GM12878 (cell line): ENCODE results near the gene DGAT2. TPM values are rescaled to one million over a fixed set of nuclear protein-coding genes. Genes with fewer than 3 reads are reported as not detected.

ENCODE experiments used
- FOXK2 ChIP-seq: fragments of 450-650 bp; IDR thresholded peaks from 2 replicates; pipeline ENCODE4 v1.6.1; 2017; ENCODE audit warnings: mild to moderate bottlenecking, moderate library complexity
- GATAD2B ChIP-seq: fragments of 450-650 bp; conservative IDR thresholded peaks from 2 replicates; pipeline ENCODE4 v1.6.1; 2017; ENCODE audit warnings: low read depth, mild to moderate bottlenecking, moderate library complexity
- IKZF1 ChIP-seq: fragments of 450-650 bp; conservative IDR thresholded peaks from 2 replicates; pipeline ENCODE4 v1.6.1; 2017; ENCODE audit warnings: antibody characterized with exemption, mild to moderate bottlenecking
- MTA2 ChIP-seq: fragments of 450-650 bp; IDR thresholded peaks from 2 replicates; pipeline ENCODE4 v1.6.1; 2016; ENCODE audit warnings: low read depth, mild to moderate bottlenecking, moderate library complexity
- MYC ChIP-seq: IDR thresholded peaks from 2 replicates; pipeline ENCODE4 v1.6.1; 2011; ENCODE audit warnings: mild to moderate bottlenecking, low read length, moderate library complexity, inconsistent platforms; ENCODE audit not compliant: insufficient read depth, insufficient replicate concordance, insufficient read length, severe bottlenecking
- SMC3 ChIP-seq: IDR thresholded peaks from 2 replicates; pipeline ENCODE4 v1.6.1; 2011; ENCODE audit warnings: low read length, improper control_type of control experiment, borderline replicate concordance
- STAT1 ChIP-seq: fragments of 450-650 bp; conservative IDR thresholded peaks from 2 replicates; pipeline ENCODE4 v1.6.1; 2014; ENCODE audit warnings: antibody characterized with exemption, mild to moderate bottlenecking
- STAT3 ChIP-seq: IDR thresholded peaks from 2 replicates; pipeline ENCODE4 v1.6.1; 2011; ENCODE audit warnings: low read depth, low read length, improper control_type of control experiment
- YY1 ChIP-seq: IDR thresholded peaks from 2 replicates; pipeline ENCODE4 v1.6.1; 2011; ENCODE audit warnings: low read depth, mild to moderate bottlenecking, low read length
- ZNF622 ChIP-seq: fragments of 450-650 bp; IDR thresholded peaks from 2 replicates; pipeline ENCODE4 v1.6.1; 2017; ENCODE audit warnings: mild to moderate bottlenecking, inconsistent platforms
- ZSCAN29 ChIP-seq: fragments of 450-650 bp; IDR thresholded peaks from 2 replicates; pipeline ENCODE4 v1.6.1; 2017; ENCODE audit warnings: mild to moderate bottlenecking, moderate library complexity
- polyA plus RNA-seq, 11 experiments: library from polyadenylated mRNA; depleted of rRNA in 4 of 11; unstranded in 6 of 11; stranded (reverse) in 5 of 11; fragments of >200 nt; fragmentation: Nextera tagmentation in 4 of 11; fragmentation: Illumina TruSeq in 1 of 11; extraction: Ambion mirVana in 4 of 11; extraction: Trizol in 1 of 11; gene quantifications; 1 replicate in 1 of 11; 2 replicates in 10 of 11; pipeline versions ENCODE4 v1.2.1 to v1.2.3, GENCODE V29; 2011 to 2016; ENCODE audit warnings: inconsistent platforms in 2 of 11, missing spikeins in 2 of 11, low read depth in 1 of 11
- total RNA-seq, 4 experiments: library from RNA; depleted of rRNA in 3 of 4; stranded (reverse); fragments of >200 nt in 3 of 4; fragmentation: Illumina TruSeq in 1 of 4; extraction: Trizol in 1 of 4; gene quantifications; 2 replicates each; pipeline versions ENCODE4 v1.2.1 to v1.2.3, GENCODE V29; 2013 to 2021
- TF ChIP-seq, protein P1 (sequence below): fragments of 450-650 bp; IDR thresholded peaks from 2 replicates; pipeline ENCODE4 v1.6.1; 2017; ENCODE audit warnings: mild to moderate bottlenecking, moderate library complexity
- TF ChIP-seq, protein P2 (sequence below): fragments of 450-650 bp; IDR thresholded peaks from 2 replicates; pipeline ENCODE4 v1.6.1; 2016; ENCODE audit warnings: mild to moderate bottlenecking
- TF ChIP-seq, protein P3 (sequence below): IDR thresholded peaks from 2 replicates; pipeline ENCODE4 v1.6.1; 2012; ENCODE audit warnings: low read length, inconsistent platforms
- TF ChIP-seq, protein P4 (sequence below): fragments of 450-650 bp; formaldehyde crosslinking; IDR thresholded peaks from 2 replicates; pipeline ENCODE4 v1.5.0; 2022; ENCODE audit warnings: mild to moderate bottlenecking, missing genetic modification characterization
- TF ChIP-seq, protein P5 (sequence below): fragments of 450-650 bp; IDR thresholded peaks from 2 replicates; pipeline ENCODE4 v1.6.1; 2018; ENCODE audit warnings: borderline replicate concordance, mild to moderate bottlenecking; ENCODE audit not compliant: partially characterized antibody

DGAT2 gene
- total and polyA plus RNA-seq, 10 of the 15 experiments (the other 5 are each of a cell fraction or from before 2014, with no cell fraction given), result 5.1 to 25.9 (median 17.6) TPM

DNA sequence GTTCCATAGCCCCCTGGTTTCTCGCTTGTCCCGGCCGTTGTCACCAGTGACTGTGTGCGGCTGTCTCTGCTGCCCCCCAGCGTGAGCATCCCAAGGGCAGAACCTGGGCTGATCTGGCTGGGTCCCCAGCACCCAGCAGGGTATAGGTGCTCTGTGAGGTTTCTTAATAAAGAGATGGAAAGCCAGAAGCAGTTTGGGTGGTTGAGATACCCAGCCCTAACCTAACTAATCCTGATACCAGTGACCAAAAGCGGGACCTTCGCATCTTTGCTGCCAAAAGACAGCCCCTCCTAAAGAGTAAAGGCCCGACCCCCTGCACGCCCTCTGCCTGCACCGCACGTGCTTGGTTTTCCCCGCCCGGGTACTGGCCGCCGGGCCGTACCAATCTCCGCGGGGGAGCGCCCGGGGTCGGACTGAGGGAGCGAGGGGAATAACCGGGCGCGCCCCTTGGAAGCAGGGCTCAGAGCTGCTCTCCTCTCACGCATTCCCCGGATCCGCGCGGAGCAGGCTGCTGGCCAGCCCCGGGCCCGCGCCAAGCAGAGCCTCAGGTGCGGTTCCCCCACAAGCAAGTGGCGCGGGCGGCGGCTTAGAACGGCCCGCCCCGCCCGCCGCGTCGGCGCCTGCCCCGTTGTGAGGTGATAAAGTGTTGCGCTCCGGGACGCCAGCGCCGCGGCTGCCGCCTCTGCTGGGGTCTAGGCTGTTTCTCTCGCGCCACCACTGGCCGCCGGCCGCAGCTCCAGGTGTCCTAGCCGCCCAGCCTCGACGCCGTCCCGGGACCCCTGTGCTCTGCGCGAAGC lies at the start of gene DGAT2 (continued):
- TF ChIP-seq, protein P1, sequence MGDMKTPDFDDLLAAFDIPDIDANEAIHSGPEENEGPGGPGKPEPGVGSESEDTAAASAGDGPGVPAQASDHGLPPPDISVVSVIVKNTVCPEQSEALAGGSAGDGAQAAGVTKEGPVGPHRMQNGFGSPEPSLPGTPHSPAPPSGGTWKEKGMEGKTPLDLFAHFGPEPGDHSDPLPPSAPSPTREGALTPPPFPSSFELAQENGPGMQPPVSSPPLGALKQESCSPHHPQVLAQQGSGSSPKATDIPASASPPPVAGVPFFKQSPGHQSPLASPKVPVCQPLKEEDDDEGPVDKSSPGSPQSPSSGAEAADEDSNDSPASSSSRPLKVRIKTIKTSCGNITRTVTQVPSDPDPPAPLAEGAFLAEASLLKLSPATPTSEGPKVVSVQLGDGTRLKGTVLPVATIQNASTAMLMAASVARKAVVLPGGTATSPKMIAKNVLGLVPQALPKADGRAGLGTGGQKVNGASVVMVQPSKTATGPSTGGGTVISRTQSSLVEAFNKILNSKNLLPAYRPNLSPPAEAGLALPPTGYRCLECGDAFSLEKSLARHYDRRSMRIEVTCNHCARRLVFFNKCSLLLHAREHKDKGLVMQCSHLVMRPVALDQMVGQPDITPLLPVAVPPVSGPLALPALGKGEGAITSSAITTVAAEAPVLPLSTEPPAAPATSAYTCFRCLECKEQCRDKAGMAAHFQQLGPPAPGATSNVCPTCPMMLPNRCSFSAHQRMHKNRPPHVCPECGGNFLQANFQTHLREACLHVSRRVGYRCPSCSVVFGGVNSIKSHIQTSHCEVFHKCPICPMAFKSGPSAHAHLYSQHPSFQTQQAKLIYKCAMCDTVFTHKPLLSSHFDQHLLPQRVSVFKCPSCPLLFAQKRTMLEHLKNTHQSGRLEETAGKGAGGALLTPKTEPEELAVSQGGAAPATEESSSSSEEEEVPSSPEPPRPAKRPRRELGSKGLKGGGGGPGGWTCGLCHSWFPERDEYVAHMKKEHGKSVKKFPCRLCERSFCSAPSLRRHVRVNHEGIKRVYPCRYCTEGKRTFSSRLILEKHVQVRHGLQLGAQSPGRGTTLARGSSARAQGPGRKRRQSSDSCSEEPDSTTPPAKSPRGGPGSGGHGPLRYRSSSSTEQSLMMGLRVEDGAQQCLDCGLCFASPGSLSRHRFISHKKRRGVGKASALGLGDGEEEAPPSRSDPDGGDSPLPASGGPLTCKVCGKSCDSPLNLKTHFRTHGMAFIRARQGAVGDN, result peak; percentile 85
- TF ChIP-seq ZNF622 (no peak), STAT3 (0 out of 2 replicates have a peak, but pooled peaks have one; percentile 28), FOXK2 (peak; percentile 99), IKZF1 (peak; percentile 82), GATAD2B (peak; percentile 87), ZSCAN29 (0 out of 2 replicates have a peak, but pooled peaks have one; percentile 34), YY1 (0 out of 2 replicates have a peak, but pooled peaks have one; percentile 6), MTA2 (peak; percentile 36; the same call in 1 of the 2 replicates), SMC3 (peak; percentile 8; the same call in 1 of the 2 replicates), MYC (peak; percentile 68), STAT1 (peak; percentile 91)
- TF ChIP-seq, protein P2, sequence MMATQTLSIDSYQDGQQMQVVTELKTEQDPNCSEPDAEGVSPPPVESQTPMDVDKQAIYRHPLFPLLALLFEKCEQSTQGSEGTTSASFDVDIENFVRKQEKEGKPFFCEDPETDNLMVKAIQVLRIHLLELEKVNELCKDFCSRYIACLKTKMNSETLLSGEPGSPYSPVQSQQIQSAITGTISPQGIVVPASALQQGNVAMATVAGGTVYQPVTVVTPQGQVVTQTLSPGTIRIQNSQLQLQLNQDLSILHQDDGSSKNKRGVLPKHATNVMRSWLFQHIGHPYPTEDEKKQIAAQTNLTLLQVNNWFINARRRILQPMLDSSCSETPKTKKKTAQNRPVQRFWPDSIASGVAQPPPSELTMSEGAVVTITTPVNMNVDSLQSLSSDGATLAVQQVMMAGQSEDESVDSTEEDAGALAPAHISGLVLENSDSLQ, result peak; percentile 19; the same call in 1 of the 2 replicates
- TF ChIP-seq, protein P3, sequence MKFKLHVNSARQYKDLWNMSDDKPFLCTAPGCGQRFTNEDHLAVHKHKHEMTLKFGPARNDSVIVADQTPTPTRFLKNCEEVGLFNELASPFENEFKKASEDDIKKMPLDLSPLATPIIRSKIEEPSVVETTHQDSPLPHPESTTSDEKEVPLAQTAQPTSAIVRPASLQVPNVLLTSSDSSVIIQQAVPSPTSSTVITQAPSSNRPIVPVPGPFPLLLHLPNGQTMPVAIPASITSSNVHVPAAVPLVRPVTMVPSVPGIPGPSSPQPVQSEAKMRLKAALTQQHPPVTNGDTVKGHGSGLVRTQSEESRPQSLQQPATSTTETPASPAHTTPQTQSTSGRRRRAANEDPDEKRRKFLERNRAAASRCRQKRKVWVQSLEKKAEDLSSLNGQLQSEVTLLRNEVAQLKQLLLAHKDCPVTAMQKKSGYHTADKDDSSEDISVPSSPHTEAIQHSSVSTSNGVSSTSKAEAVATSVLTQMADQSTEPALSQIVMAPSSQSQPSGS, result no peak
- TF ChIP-seq, protein P4, sequence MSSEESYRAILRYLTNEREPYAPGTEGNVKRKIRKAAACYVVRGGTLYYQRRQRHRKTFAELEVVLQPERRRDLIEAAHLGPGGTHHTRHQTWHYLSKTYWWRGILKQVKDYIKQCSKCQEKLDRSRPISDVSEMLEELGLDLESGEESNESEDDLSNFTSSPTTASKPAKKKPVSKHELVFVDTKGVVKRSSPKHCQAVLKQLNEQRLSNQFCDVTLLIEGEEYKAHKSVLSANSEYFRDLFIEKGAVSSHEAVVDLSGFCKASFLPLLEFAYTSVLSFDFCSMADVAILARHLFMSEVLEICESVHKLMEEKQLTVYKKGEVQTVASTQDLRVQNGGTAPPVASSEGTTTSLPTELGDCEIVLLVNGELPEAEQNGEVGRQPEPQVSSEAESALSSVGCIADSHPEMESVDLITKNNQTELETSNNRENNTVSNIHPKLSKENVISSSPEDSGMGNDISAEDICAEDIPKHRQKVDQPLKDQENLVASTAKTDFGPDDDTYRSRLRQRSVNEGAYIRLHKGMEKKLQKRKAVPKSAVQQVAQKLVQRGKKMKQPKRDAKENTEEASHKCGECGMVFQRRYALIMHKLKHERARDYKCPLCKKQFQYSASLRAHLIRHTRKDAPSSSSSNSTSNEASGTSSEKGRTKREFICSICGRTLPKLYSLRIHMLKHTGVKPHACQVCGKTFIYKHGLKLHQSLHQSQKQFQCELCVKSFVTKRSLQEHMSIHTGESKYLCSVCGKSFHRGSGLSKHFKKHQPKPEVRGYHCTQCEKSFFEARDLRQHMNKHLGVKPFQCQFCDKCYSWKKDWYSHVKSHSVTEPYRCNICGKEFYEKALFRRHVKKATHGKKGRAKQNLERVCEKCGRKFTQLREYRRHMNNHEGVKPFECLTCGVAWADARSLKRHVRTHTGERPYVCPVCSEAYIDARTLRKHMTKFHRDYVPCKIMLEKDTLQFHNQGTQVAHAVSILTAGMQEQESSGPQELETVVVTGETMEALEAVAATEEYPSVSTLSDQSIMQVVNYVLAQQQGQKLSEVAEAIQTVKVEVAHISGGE (CRISPR knock-in tag), result no peak
- TF ChIP-seq, protein P5, sequence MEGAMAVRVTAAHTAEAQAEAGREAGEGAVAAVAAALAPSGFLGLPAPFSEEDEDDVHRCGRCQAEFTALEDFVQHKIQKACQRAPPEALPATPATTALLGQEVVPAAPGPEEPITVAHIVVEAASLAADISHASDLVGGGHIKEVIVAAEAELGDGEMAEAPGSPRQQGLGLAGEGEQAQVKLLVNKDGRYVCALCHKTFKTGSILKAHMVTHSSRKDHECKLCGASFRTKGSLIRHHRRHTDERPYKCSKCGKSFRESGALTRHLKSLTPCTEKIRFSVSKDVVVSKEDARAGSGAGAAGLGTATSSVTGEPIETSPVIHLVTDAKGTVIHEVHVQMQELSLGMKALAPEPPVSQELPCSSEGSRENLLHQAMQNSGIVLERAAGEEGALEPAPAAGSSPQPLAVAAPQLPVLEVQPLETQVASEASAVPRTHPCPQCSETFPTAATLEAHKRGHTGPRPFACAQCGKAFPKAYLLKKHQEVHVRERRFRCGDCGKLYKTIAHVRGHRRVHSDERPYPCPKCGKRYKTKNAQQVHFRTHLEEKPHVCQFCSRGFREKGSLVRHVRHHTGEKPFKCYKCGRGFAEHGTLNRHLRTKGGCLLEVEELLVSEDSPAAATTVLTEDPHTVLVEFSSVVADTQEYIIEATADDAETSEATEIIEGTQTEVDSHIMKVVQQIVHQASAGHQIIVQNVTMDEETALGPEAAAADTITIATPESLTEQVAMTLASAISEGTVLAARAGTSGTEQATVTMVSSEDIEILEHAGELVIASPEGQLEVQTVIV, result peak; percentile 91
